ENCODE results near the gene TMEM88.

The TMEM88 gene

GRCh38 chr17:7887038-7887481 is 32.2 kb downstream of the TMEM88 start:
- DNase-seq = no peak

- DNase-seq = peak; percentile 78 to 94
Measured at GRCh38 chr17:7887482-7888183, 32.8 kb downstream of the TMEM88 start.

- DNase-seq = peak; percentile 59 to 61
Measured at GRCh38 chr17:7888184-7888920, 33.5 kb downstream of the TMEM88 start, which contains the start of gene CHD3. Gene CHD3 (plus strand): TSS chr17:7888789. CDS start chr17:7889001, 212 bp downstream.

GRCh38 chr17:7889166-7889955 is 34.5 kb downstream of the TMEM88 start:
- DNase-seq = peak in 1 of 2 experiments; percentile 16

GRCh38 chr17:7893187-7893880 is 38.5 kb downstream of the TMEM88 start:
- no peak for DNase-seq

- DNase-seq = no peak
Measured at GRCh38 chr17:7894226-7894625, 39.4 kb downstream of the TMEM88 start.

- DNase-seq = no peak
Measured at GRCh38 chr17:7894866-7895265, 40.0 kb downstream of the TMEM88 start.

- DNase-seq = no peak
Measured at GRCh38 chr17:7897090-7897489, 42.2 kb downstream of the TMEM88 start.

GRCh38 chr17:7897773-7898172 is 42.9 kb downstream of the TMEM88 start:
- DNase-seq = no peak

- no peak for DNase-seq
Measured at GRCh38 chr17:7903154-7904103, 48.6 kb downstream of the TMEM88 start.

All from stimulated activated CD4-positive, alpha-beta T cell treated with anti-CD3 and anti-CD28 coated beads, Interleukin-4, amount 100 ng/mL, for 4 hours (primary cell).